ENCODE results near the gene MID1. TPM values are rescaled to one million over a fixed set of nuclear protein-coding genes. Genes with fewer than 3 reads are reported as not detected.

The MID1 gene
- total RNA-seq, 2 donors from 2014 or later = 38.3 to 44.9 TPM

- Histone ChIP-seq H3K4me1 (no peaks in the 10 kb centered on the region), H3K4me3 (no peak overlapping the region)
- TF ChIP-seq, protein P1, sequence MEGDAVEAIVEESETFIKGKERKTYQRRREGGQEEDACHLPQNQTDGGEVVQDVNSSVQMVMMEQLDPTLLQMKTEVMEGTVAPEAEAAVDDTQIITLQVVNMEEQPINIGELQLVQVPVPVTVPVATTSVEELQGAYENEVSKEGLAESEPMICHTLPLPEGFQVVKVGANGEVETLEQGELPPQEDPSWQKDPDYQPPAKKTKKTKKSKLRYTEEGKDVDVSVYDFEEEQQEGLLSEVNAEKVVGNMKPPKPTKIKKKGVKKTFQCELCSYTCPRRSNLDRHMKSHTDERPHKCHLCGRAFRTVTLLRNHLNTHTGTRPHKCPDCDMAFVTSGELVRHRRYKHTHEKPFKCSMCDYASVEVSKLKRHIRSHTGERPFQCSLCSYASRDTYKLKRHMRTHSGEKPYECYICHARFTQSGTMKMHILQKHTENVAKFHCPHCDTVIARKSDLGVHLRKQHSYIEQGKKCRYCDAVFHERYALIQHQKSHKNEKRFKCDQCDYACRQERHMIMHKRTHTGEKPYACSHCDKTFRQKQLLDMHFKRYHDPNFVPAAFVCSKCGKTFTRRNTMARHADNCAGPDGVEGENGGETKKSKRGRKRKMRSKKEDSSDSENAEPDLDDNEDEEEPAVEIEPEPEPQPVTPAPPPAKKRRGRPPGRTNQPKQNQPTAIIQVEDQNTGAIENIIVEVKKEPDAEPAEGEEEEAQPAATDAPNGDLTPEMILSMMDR (IDR thresholded peaks at IDR 0.05) = no peak
Measured at GRCh38 chrX:10470009-10470408, 150.4 kb downstream of the MID1 start.

DNA sequence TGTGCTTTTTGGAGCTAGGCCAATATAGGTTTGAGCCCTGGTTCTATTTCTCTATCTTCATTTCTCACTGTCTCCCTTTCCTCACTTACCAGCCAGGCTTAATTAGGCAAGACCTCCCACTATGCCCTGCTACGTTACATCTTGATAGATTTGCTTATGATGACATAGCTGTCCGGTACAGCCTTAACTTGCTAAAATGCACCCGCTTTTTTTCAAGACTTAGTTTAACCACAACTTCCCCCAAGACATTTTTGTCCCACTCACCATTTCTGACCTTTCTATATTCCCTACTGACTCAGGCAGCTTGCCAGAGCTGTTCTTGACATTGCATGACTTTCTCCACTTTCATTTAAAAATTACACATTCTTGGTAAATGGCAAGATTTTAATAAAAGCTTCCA is 152.6 kb downstream of the MID1 start:
- Histone ChIP-seq H3K36me3 (no peaks in the 10 kb centered on the region), H3K9ac (ENCODE audit: low read depth in 2 of 2, low read length in 2 of 2) (no peak overlapping the region)
- intact Hi-C loops (cut with DNase I) = no loop called here

More at GRCh38 chrX:10470009-10470408, 150.4 kb downstream of the MID1 start:
- Histone ChIP-seq H3K27me3 (no peaks in the 10 kb centered on the region), H3K9ac (ENCODE audit: low read depth in 2 of 2, low read length in 2 of 2) (no peak overlapping the region), H3K27ac (no peak overlapping the region), H3K9me3 (no peaks in the 10 kb centered on the region), H3K36me3 (no peaks in the 10 kb centered on the region)
- DNase-seq = no peak
- intact Hi-C loops (cut with DNase I) = no loop called here

DNA sequence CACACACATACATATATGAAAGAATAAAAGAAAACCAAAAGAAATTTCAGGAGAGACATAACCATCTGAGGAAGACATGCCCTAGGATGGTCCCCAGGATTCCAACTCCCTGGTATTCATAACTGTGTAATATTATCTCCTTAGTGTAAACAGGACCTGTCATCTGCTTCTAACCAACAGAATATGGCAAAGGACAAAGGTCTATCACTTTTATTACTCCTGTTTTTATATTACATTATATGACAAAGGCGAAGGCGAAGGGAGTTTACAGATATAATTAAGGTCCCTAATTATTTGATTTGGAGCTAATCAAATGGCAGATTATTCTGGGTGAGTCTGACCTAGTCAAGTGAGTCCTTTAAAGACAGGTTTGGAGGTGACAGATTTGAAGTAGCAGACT is 155.1 kb downstream of the MID1 start:
- H3K27me3 ChIP-seq = no peaks in the 10 kb centered on the region
- H3K36me3 ChIP-seq = no peaks in the 10 kb centered on the region
- intact Hi-C loops (cut with DNase I) = no loop called here
- no peaks in the 10 kb centered on the region for H3K9me3 ChIP-seq
- H3K4me1 ChIP-seq = no peaks in the 10 kb centered on the region
- no peak overlapping the region for H3K27ac ChIP-seq
- TF ChIP-seq, protein P1 (IDR thresholded peaks at IDR 0.05) = no peak
- no peak overlapping the region for H3K4me3 ChIP-seq
- H3K9ac ChIP-seq (ENCODE audit: low read depth in 2 of 2, low read length in 2 of 2) = no peak overlapping the region
- no peak for DNase-seq

More for the DNA sequence above, 152.6 kb downstream of the MID1 start:
- Histone ChIP-seq H3K27me3 (no peaks in the 10 kb centered on the region), H3K9me3 (no peaks in the 10 kb centered on the region), H3K4me3 (no peak overlapping the region), H3K4me1 (no peaks in the 10 kb centered on the region), H3K27ac (no peak overlapping the region)
- TF ChIP-seq, protein P1 (IDR thresholded peaks at IDR 0.05) = no peak
- DNase-seq = no peak

DNA sequence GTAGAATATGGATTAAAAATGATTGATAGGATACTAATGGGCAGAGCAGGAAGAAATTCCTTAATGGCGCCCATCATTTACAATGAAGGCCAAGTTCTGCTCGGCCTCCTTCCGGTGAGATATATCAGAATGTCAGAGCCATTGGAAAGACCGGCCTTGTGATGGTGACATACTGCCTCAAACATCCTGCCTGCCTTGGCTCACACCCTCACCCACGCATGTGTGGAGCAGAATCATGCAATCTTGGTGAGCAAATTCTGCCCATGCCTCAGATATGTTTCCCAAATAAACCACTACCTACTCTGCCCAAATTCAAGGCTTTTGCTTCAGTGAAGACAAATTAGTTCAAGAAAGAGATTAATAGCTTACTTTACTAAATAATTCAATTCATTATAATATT is 163.3 kb downstream of the MID1 start:
- TF ChIP-seq, protein P1 (IDR thresholded peaks at IDR 0.05) = no peak

GRCh38 chrX:10453945-10454344 is 166.4 kb downstream of the MID1 start:
- Histone ChIP-seq H3K9ac (ENCODE audit: low read depth in 2 of 2, low read length in 2 of 2) (no peak overlapping the region), H3K4me3 (no peak overlapping the region), H3K27me3 (no peaks in the 10 kb centered on the region), H3K9me3 (no peaks in the 10 kb centered on the region), H3K36me3 (no peaks in the 10 kb centered on the region), H3K27ac (no peak overlapping the region), H3K4me1 (no peaks in the 10 kb centered on the region)
- no peak for DNase-seq
- intact Hi-C loops (cut with DNase I) = no loop called here
- TF ChIP-seq, protein P1 (IDR thresholded peaks at IDR 0.05) = no peak

More for the DNA sequence above, 163.3 kb downstream of the MID1 start:
- H3K36me3 ChIP-seq = no peaks in the 10 kb centered on the region
- no peaks in the 10 kb centered on the region for H3K27me3 ChIP-seq
- no peak overlapping the region for H3K27ac ChIP-seq
- H3K9me3 ChIP-seq = no peaks in the 10 kb centered on the region
- intact Hi-C loops (cut with DNase I) = no loop called here
- H3K4me1 ChIP-seq = no peaks in the 10 kb centered on the region
- H3K4me3 ChIP-seq = no peak overlapping the region
- DNase-seq = no peak
- no peak overlapping the region for H3K9ac ChIP-seq (ENCODE audit: low read depth in 2 of 2, low read length in 2 of 2)

All from colonic mucosa (tissue), 4 donors.